SK-N-SH (cell line): ENCODE results near the gene SETD7. TPM values are rescaled to one million over a fixed set of nuclear protein-coding genes. Genes with fewer than 3 reads are reported as not detected.

Experiments used
- CTCF ChIA-PET: fragments of 300-600, 350-600 bp; formaldehyde crosslinking; extraction: SDS; loops from one replicate; lab custom pipeline; 2021; lab: Yijun Ruan, JAX
- POLR2A ChIA-PET: fragments of 350-600 bp; sonication (Branson Sonifier 250); formaldehyde crosslinking; extraction: SDS; loops from one replicate; lab custom pipeline; 2020; ENCODE audit warnings: antibody characterized with exemption, inconsistent platforms; lab: Yijun Ruan, JAX
- DNase-seq: peaks from one replicate; pipeline ENCODE4 v3.0.0; 2012
- H2AFZ ChIP-seq: fragments of 200-600 bp; sonication (generic); 2 replicates; pipeline ENCODE4 v1.8.1; 2016; ENCODE audit warnings: antibody characterized with exemption, mild to moderate bottlenecking, low read depth
- H3F3A ChIP-seq: fragments of 200-600 bp; sonication (generic); replicated peaks from 2 replicates; pipeline ENCODE3; 2016; ENCODE audit warnings: antibody characterized with exemption, mild to moderate bottlenecking; ENCODE audit not compliant: insufficient read depth
- H3K27ac ChIP-seq, 2 experiments: fragments of 200-500 bp in 1 of 2; fragments of 200-600 bp in 1 of 2; sonication (Bioruptor generic) in 1 of 2; sonication (generic), shearing (Covaris generic) in 1 of 2; 2 replicates each; pipeline versions ENCODE4 v1.5.1 to v1.6.1; 2014 to 2016; ENCODE audit warnings: low read depth in 2 of 2, inconsistent platforms in 1 of 2, low read length in 1 of 2, mild to moderate bottlenecking in 1 of 2, mixed read lengths in 1 of 2
- H3K27me3 ChIP-seq: fragments of 200-600 bp; sonication (generic), shearing (Covaris generic); 2 replicates; pipeline ENCODE4 v1.6.1; 2016; ENCODE audit warnings: mixed run types; ENCODE audit not compliant: insufficient read depth
- H3K36me3 ChIP-seq, 2 experiments: fragments of 200-500 bp in 1 of 2; fragments of 200-600 bp in 1 of 2; sonication (Bioruptor generic) in 1 of 2; sonication (generic) in 1 of 2; replicated peaks in 1 of 2; 2 replicates each; pipeline versions ENCODE3 to v1.5.1; 2014 to 2016; ENCODE audit warnings: low read length in 1 of 2, mild to moderate bottlenecking in 1 of 2; ENCODE audit not compliant: insufficient read depth in 2 of 2, control insufficient read depth in 1 of 2
- H3K4me1 ChIP-seq, 2 experiments: fragments of 200-500 bp in 1 of 2; fragments of 200-600 bp in 1 of 2; sonication (Bioruptor generic) in 1 of 2; sonication (generic), shearing (Covaris generic) in 1 of 2; 2 replicates each; pipeline versions ENCODE4 v1.5.1 to v1.6.1; 2014 to 2016; ENCODE audit warnings: low read depth in 1 of 2, low read length in 1 of 2, mixed run types in 1 of 2; ENCODE audit not compliant: insufficient read depth in 2 of 2, control insufficient read depth in 1 of 2
- H3K4me2 ChIP-seq: fragments of 200-600 bp; sonication (generic), shearing (Covaris generic); 2 replicates; pipeline ENCODE4 v1.6.1; 2017; ENCODE audit warnings: mixed run types
- H3K4me3 ChIP-seq, 2 experiments: fragments of 200-500 bp in 1 of 2; fragments of 200-600 bp in 1 of 2; sonication (Bioruptor generic) in 1 of 2; sonication (generic), shearing (Covaris generic) in 1 of 2; 2 replicates each; pipeline versions ENCODE4 v1.5.1 to v1.8.1; 2014 to 2016; ENCODE audit warnings: low read depth in 2 of 2, inconsistent platforms in 1 of 2, low read length in 1 of 2, mild to moderate bottlenecking in 1 of 2, mixed read lengths in 1 of 2, moderate library complexity in 1 of 2
- H3K79me2 ChIP-seq: fragments of 200-600 bp; sonication (generic); 2 replicates; pipeline ENCODE4 v1.8.1; 2017; ENCODE audit warnings: mild to moderate bottlenecking; ENCODE audit not compliant: insufficient read depth
- H3K9ac ChIP-seq: fragments of 200-600 bp; sonication (generic); 2 replicates; pipeline ENCODE4 v1.6.1; 2017; ENCODE audit warnings: mixed run types
- H3K9me2 ChIP-seq: fragments of 200-600 bp; sonication (generic); 2 replicates; pipeline ENCODE4 v1.6.1; 2017; ENCODE audit warnings: mixed run types
- H3K9me3 ChIP-seq: fragments of 200-600 bp; sonication (generic); 2 replicates; pipeline ENCODE4 v1.6.1; 2017; ENCODE audit warnings: mixed run types, mild to moderate bottlenecking, moderate library complexity
- H4K20me1 ChIP-seq: fragments of 200-600 bp; sonication (generic); 2 replicates; pipeline ENCODE4 v1.6.1; 2017; ENCODE audit warnings: mild to moderate bottlenecking, mixed run types; ENCODE audit not compliant: insufficient read depth
- CHD2 ChIP-seq: fragments of 150-350 bp; IDR thresholded peaks from 2 replicates; pipeline ENCODE4 v1.6.1; 2018; ENCODE audit warnings: low read length; ENCODE audit not compliant: partially characterized antibody
- EP300 ChIP-seq, 2 experiments: IDR thresholded peaks; 2 replicates each; pipeline versions ENCODE4 v1.4.0 to v1.6.1; 2012; ENCODE audit warnings: borderline replicate concordance in 1 of 2, low read depth in 1 of 2, low read length in 1 of 2
- FOXJ3 ChIP-seq: sonication (generic); formaldehyde crosslinking; IDR thresholded peaks from 2 replicates; pipeline ENCODE4 v1.5.1; 2020; ENCODE audit warnings: mild to moderate bottlenecking, missing genetic modification reagents
- FOXM1 ChIP-seq: IDR thresholded peaks from 2 replicates; pipeline ENCODE4 v1.4.0; 2012; ENCODE audit warnings: low read depth, mild to moderate bottlenecking
- GABPA ChIP-seq: IDR thresholded peaks from 2 replicates; pipeline ENCODE4 v1.4.0; 2012; ENCODE audit warnings: low read depth, mild to moderate bottlenecking
- GATA2 ChIP-seq: sonication (generic); formaldehyde crosslinking; IDR thresholded peaks from 2 replicates; pipeline ENCODE4 v1.5.0; 2020; ENCODE audit warnings: mild to moderate bottlenecking, missing genetic modification reagents
- MEF2A ChIP-seq: IDR thresholded peaks from 2 replicates; pipeline ENCODE4 v1.4.0; 2012; ENCODE audit warnings: low read depth, borderline replicate concordance
- MXI1 ChIP-seq: IDR thresholded peaks from 2 replicates; pipeline ENCODE4 v1.6.1; 2012; ENCODE audit warnings: mild to moderate bottlenecking, low read depth, low read length, improper control_type of control experiment
- NRF1 ChIP-seq: IDR thresholded peaks from 2 replicates; pipeline ENCODE4 v1.6.1; 2012; ENCODE audit warnings: low read depth, mild to moderate bottlenecking, low read length
- POLR2AphosphoS5 ChIP-seq: IDR thresholded peaks from 2 replicates; pipeline ENCODE4 v1.6.1; 2012; ENCODE audit warnings: low read depth, low read length
- RFX5 ChIP-seq: IDR thresholded peaks from 2 replicates; pipeline ENCODE4 v1.6.1; 2012; ENCODE audit warnings: mild to moderate bottlenecking, improper control_type of control experiment, low read length
- RXRA ChIP-seq: IDR thresholded peaks from 2 replicates; pipeline ENCODE4 v1.4.0; 2012; ENCODE audit warnings: low read depth, mild to moderate bottlenecking, borderline replicate concordance
- SMC3 ChIP-seq: IDR thresholded peaks from 2 replicates; pipeline ENCODE4 v1.6.1; 2012; ENCODE audit warnings: low read depth, low read length, improper control_type of control experiment
- TCF12 ChIP-seq: IDR thresholded peaks from 2 replicates; pipeline ENCODE4 v1.4.0; 2012
- TEAD4 ChIP-seq: IDR thresholded peaks from 2 replicates; pipeline ENCODE4 v1.4.0; 2012; ENCODE audit warnings: mild to moderate bottlenecking, borderline replicate concordance; ENCODE audit not compliant: insufficient read depth
- WGBS: methylation state at CpG from one replicate; pipeline ENCODE4 v1.1.6; 2017; ENCODE audit warnings: low lambda C conversion rate; 5-methylcytosine and 5-hydroxymethylcytosine counted together
- polyA plus RNA-seq, 3 experiments: library from polyadenylated mRNA; depleted of rRNA; stranded (reverse); fragments of >200 nt; gene quantifications; 2 replicates each; pipeline ENCODE4 v1.2.3, GENCODE V29; 2012
- TF ChIP-seq, protein P1 (sequence below): IDR thresholded peaks from 2 replicates; pipeline ENCODE4; 2012
- TF ChIP-seq, protein P2 (sequence below): IDR thresholded peaks from 2 replicates; pipeline ENCODE4 v1.4.0; 2012; ENCODE audit warnings: low read depth, borderline replicate concordance
- TF ChIP-seq, protein P3 (sequence below): fragments of 150-350 bp; IDR thresholded peaks from 2 replicates; pipeline ENCODE4 v1.6.1; 2017; ENCODE audit warnings: antibody characterized with exemption, low read length, low read depth, borderline replicate concordance
- TF ChIP-seq, protein P4 (sequence below): fragments of 150-350 bp; IDR thresholded peaks from 2 replicates; pipeline ENCODE4 v1.6.1; 2016; ENCODE audit warnings: mild to moderate bottlenecking, low read depth, low read length
- TF ChIP-seq, protein P5 (sequence below): fragments of 200-600 bp; sonication (generic); IDR thresholded peaks from 2 replicates; pipeline ENCODE4 v1.6.1; 2017; ENCODE audit warnings: antibody characterized with exemption, mild to moderate bottlenecking, moderate library complexity

SETD7 gene
- polyA plus RNA-seq, 1 of the 3 experiments (the other 2 are of a cell fraction), result 5.0 TPM

DNA sequence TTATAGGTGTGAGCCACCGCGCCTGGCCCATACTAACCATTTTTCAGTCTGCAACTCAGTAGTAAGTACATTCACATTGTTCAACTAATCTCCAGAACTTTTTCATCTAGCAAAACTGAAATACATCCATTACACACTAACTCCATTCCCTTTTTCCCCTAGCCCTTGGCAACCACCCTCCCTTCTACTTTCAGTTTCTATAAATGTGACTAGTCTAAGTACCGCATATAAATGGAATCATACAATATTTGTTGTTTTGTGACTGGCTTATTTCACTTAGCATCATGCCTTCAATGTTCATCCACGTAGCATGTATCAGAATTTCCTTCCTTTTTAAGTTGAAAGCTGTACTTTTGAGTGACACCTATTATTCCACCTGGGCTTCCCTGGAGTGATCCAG, 44.6 kb upstream of the SETD7 start:
- H3K9me3 ChIP-seq, result no peaks in the 10 kb centered on the region
- no peaks in the 10 kb centered on the region for H4K20me1 ChIP-seq
- ChIA-PET POLR2A (interaction anchor here (0.7 kb wide), 1 partner anchor 9 kb away, joined by 3 read pairs; no protein-coding TSS in a partner anchor), CTCF (interaction anchor here (3.2 kb wide), 1 partner anchor 51 kb away, joined by 18 read pairs; no protein-coding TSS in a partner anchor)
- H3K27me3 ChIP-seq, result no peaks in the 10 kb centered on the region
- peaks cover 0 to 16% of the 10 kb centered on the region in 2 experiments; a peak in 2 of 4 replicates for H3K4me1 ChIP-seq
- DNase-seq, result no peak
- H2AFZ ChIP-seq, result no peak overlapping the region
- H3K9me2 ChIP-seq, result no peaks in the 10 kb centered on the region
- H3K4me3 ChIP-seq, result no peak overlapping the region
- H3K36me3 ChIP-seq, result no peaks in the 10 kb centered on the region
- TF ChIP-seq GATA2 (CRISPR knock-in tag) (no peak), RFX5 (no peak), TEAD4 (no peak), NRF1 (no peak), GABPA (no peak), RXRA (no peak), EP300 (IDR thresholded peaks at IDR 0.05; ENCODE audit: borderline replicate concordance in 1 of 2, low read depth in 1 of 2, low read length in 1 of 2) (no peak), MEF2A (no peak), CHD2 (no peak), TCF12 (no peak), FOXM1 (no peak), SMC3 (no peak), FOXJ3 (CRISPR knock-in tag) (no peak), POLR2AphosphoS5 (no peak), MXI1 (no peak)
- TF ChIP-seq, protein P1, sequence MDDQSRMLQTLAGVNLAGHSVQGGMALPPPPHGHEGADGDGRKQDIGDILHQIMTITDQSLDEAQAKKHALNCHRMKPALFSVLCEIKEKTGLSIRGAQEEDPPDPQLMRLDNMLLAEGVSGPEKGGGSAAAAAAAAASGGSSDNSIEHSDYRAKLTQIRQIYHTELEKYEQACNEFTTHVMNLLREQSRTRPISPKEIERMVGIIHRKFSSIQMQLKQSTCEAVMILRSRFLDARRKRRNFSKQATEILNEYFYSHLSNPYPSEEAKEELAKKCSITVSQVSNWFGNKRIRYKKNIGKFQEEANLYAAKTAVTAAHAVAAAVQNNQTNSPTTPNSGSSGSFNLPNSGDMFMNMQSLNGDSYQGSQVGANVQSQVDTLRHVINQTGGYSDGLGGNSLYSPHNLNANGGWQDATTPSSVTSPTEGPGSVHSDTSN, result no peak
- TF ChIP-seq, protein P2, sequence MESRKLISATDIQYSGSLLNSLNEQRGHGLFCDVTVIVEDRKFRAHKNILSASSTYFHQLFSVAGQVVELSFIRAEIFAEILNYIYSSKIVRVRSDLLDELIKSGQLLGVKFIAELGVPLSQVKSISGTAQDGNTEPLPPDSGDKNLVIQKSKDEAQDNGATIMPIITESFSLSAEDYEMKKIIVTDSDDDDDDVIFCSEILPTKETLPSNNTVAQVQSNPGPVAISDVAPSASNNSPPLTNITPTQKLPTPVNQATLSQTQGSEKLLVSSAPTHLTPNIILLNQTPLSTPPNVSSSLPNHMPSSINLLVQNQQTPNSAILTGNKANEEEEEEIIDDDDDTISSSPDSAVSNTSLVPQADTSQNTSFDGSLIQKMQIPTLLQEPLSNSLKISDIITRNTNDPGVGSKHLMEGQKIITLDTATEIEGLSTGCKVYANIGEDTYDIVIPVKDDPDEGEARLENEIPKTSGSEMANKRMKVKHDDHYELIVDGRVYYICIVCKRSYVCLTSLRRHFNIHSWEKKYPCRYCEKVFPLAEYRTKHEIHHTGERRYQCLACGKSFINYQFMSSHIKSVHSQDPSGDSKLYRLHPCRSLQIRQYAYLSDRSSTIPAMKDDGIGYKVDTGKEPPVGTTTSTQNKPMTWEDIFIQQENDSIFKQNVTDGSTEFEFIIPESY, result no peak
- TF ChIP-seq, protein P3, sequence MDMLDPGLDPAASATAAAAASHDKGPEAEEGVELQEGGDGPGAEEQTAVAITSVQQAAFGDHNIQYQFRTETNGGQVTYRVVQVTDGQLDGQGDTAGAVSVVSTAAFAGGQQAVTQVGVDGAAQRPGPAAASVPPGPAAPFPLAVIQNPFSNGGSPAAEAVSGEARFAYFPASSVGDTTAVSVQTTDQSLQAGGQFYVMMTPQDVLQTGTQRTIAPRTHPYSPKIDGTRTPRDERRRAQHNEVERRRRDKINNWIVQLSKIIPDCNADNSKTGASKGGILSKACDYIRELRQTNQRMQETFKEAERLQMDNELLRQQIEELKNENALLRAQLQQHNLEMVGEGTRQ, result no peak
- TF ChIP-seq, protein P4, sequence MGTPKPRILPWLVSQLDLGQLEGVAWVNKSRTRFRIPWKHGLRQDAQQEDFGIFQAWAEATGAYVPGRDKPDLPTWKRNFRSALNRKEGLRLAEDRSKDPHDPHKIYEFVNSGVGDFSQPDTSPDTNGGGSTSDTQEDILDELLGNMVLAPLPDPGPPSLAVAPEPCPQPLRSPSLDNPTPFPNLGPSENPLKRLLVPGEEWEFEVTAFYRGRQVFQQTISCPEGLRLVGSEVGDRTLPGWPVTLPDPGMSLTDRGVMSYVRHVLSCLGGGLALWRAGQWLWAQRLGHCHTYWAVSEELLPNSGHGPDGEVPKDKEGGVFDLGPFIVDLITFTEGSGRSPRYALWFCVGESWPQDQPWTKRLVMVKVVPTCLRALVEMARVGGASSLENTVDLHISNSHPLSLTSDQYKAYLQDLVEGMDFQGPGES, result no peak
- TF ChIP-seq, protein P5, sequence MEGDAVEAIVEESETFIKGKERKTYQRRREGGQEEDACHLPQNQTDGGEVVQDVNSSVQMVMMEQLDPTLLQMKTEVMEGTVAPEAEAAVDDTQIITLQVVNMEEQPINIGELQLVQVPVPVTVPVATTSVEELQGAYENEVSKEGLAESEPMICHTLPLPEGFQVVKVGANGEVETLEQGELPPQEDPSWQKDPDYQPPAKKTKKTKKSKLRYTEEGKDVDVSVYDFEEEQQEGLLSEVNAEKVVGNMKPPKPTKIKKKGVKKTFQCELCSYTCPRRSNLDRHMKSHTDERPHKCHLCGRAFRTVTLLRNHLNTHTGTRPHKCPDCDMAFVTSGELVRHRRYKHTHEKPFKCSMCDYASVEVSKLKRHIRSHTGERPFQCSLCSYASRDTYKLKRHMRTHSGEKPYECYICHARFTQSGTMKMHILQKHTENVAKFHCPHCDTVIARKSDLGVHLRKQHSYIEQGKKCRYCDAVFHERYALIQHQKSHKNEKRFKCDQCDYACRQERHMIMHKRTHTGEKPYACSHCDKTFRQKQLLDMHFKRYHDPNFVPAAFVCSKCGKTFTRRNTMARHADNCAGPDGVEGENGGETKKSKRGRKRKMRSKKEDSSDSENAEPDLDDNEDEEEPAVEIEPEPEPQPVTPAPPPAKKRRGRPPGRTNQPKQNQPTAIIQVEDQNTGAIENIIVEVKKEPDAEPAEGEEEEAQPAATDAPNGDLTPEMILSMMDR, result no peak
- no peak overlapping the region for H3K4me2 ChIP-seq
- no peaks in the 10 kb centered on the region for H3K79me2 ChIP-seq
- H3F3A ChIP-seq, result no peaks in the 10 kb centered on the region
- no peak overlapping the region for H3K27ac ChIP-seq
- no peak overlapping the region for H3K9ac ChIP-seq
- WGBS, result 91% methylated on average over 4 of the region's 4 CpGs
